ENCODE measurements around the gene PNMA8B. TPM values are rescaled to one million over a fixed set of nuclear protein-coding genes. Genes with fewer than 3 reads are reported as not detected.

PNMA8B gene
- total RNA-seq, 1 experiment from 2014 or later = 1.5 TPM

DNA sequence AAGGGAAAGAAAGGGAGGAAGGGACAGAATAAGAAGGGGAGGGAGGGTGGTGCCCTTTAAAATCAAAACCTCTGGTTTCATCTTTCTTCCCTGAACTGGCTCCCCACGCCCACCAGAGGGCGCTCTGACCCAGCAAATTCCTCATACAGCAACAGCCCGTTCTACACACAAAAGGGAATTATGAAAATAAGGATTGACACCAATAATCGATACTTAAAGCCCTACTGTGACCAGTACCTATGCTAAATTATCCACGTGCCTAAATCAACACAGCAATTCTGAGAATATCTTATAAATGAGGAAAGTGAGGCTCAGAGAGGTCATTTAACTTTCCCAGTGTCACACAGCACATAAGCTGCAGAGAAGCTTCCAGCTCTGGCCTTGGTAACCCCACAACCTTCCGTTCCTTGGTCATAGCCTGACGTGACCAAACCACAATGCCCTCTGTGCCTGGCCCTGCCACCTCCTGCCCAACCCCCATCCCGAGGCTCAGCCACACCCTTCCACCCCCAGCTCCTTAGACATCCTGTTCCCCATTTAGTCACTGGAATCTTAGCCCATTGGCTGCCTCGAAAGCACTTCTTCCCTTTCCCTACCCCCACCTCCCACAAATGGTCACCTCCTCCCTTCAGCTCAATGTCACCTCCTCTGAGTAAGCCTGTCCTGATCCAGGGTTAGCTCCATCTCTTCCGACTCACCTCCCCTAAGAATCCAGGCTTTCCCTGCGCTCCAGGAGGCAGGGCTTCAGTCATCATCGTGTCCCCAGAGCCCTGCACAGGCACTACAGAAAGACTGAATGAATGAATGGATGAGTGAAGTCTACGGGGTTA, 34.2 kb upstream of the PNMA8B start:
- no peak overlapping the region for H3K27ac ChIP-seq (ENCODE audit: insufficient read length, low read depth, low read length)
- no peak overlapping the region for H3K18ac ChIP-seq (ENCODE audit: insufficient read length, low read depth, low read length)
- H2BK12ac ChIP-seq (ENCODE audit: insufficient read length, low read depth, low read length) = no peak overlapping the region
- peaks cover 19 to 40% of the 10 kb centered on the region in 2 experiments for H3K4me1 Mint-ChIP-seq
- H3K4me3 Mint-ChIP-seq = peak overlapping the region; percentile 3 to 61; a peak in 3 of 5 replicates
- no peak overlapping the region for H2BK15ac ChIP-seq (ENCODE audit: low read depth, low read length)
- H3K23ac ChIP-seq (ENCODE audit: insufficient read length, low read depth, low read length) = no peak overlapping the region
- no peaks in the 10 kb centered on the region for H3K79me1 ChIP-seq (ENCODE audit: insufficient read depth, low read depth, low read length, poor library complexity, severe bottlenecking)
- no peak overlapping the region for H3K14ac ChIP-seq (ENCODE audit: insufficient read depth, low read length)
- H4K20me1 ChIP-seq (ENCODE audit: control insufficient read depth, insufficient read depth, insufficient read length) = no peaks in the 10 kb centered on the region
- no peak overlapping the region for H4K5ac ChIP-seq (ENCODE audit: insufficient read length, low read depth, low read length)
- no peak overlapping the region for H2BK5ac ChIP-seq (ENCODE audit: insufficient read length, low read length)
- no peaks in the 10 kb centered on the region for H3K23me2 ChIP-seq (ENCODE audit: insufficient read length, low read depth, low read length, poor library complexity, severe bottlenecking)
- H2AFZ ChIP-seq (ENCODE audit: low read length) = no peak overlapping the region
- DNase-seq = peak; percentile 67
- H3K27me3 Mint-ChIP-seq (ENCODE audit: low read depth) = peaks cover 5% of the 10 kb centered on the region; the same call in 1 of the 2 replicates
- no peak overlapping the region for H2BK120ac ChIP-seq (ENCODE audit: low read depth, low read length, poor library complexity, severe bottlenecking)
- 0 out of 7 replicates have a peak, but pooled peaks cover 0 to 3% (median 0%) of the 10 kb centered on the region in 3 experiments for H3K36me3 Mint-ChIP-seq (ENCODE audit: insufficient read depth in 1 of 3, low read depth in 3 of 3)
- no peak overlapping the region for H4K91ac ChIP-seq (ENCODE audit: insufficient read length, low read depth, low read length)
- no peak overlapping the region for H3K9ac ChIP-seq (ENCODE audit: extremely low read depth, insufficient read length, low read length)
- no peak overlapping the region for H2BK20ac ChIP-seq (ENCODE audit: low read depth, low read length, poor library complexity, severe bottlenecking)
- H3K9me3 Mint-ChIP-seq = no peaks in the 10 kb centered on the region
- H3T11ph ChIP-seq (ENCODE audit: low read length) = no peak overlapping the region
- TF ChIP-seq, protein P1, sequence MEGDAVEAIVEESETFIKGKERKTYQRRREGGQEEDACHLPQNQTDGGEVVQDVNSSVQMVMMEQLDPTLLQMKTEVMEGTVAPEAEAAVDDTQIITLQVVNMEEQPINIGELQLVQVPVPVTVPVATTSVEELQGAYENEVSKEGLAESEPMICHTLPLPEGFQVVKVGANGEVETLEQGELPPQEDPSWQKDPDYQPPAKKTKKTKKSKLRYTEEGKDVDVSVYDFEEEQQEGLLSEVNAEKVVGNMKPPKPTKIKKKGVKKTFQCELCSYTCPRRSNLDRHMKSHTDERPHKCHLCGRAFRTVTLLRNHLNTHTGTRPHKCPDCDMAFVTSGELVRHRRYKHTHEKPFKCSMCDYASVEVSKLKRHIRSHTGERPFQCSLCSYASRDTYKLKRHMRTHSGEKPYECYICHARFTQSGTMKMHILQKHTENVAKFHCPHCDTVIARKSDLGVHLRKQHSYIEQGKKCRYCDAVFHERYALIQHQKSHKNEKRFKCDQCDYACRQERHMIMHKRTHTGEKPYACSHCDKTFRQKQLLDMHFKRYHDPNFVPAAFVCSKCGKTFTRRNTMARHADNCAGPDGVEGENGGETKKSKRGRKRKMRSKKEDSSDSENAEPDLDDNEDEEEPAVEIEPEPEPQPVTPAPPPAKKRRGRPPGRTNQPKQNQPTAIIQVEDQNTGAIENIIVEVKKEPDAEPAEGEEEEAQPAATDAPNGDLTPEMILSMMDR (conservative IDR thresholded peaks at IDR 0.05) = peak; percentile 99
- no peaks in the 10 kb centered on the region for H3K79me2 ChIP-seq (ENCODE audit: insufficient read depth, low read length)
- no peak overlapping the region for H2AK5ac ChIP-seq (ENCODE audit: insufficient read length, low read length)
- no peak overlapping the region for H3K4ac ChIP-seq (ENCODE audit: low read depth, low read length)
- H3K4me2 ChIP-seq (ENCODE audit: insufficient read depth, insufficient read length, low read length) = peak overlapping the region; percentile 2
- peak overlapping the region in 2 of 3 experiments; percentile 32 to 39; a peak in 1 of 7 replicates for H3K27ac Mint-ChIP-seq
- H3K27me3 ChIP-seq (ENCODE audit: insufficient read depth, low read length) = no peaks in the 10 kb centered on the region
- no peak overlapping the region for H4K8ac ChIP-seq (replicated peaks; ENCODE audit: insufficient read length, low read depth, low read length)
- WGBS (ENCODE audit: extremely low coverage, insufficient read length, low lambda C conversion rate) = no CpG with 5 or more reads among the region's 13 CpGs
- H3K56ac ChIP-seq (ENCODE audit: insufficient read length, low read depth, low read length) = no peak overlapping the region
- no peaks in the 10 kb centered on the region for H3K9me3 ChIP-seq (ENCODE audit: control insufficient read depth, low read depth, low read length)
- no peaks in the 10 kb centered on the region; the same call in 1 of the 2 replicates for H3K4me1 ChIP-seq (ENCODE audit: insufficient read depth, low read length)
